K562 (cell line): Measurements from ENCODE around the gene PDE4A. TPM values are rescaled to one million over a fixed set of nuclear protein-coding genes. Genes with fewer than 3 reads are reported as not detected.

Experiments used
- CXXC5 ChIP-seq: fragments of 250-450 bp; sonication (Bioruptor Pico); IDR thresholded peaks from 2 replicates; pipeline ENCODE4 v1.8.0; 2022; ENCODE audit warnings: inconsistent platforms, mild to moderate bottlenecking, moderate library complexity
- DIDO1 ChIP-seq: fragments of 450-650 bp; IDR thresholded peaks from 2 replicates; pipeline ENCODE4 v1.6.1; 2016; ENCODE audit warnings: low read depth, missing biosample characterization, missing genetic modification characterization
- FOXA1 ChIP-seq: fragments of 450-650 bp; IDR thresholded peaks from 2 replicates; pipeline ENCODE4 v1.6.1; 2016; ENCODE audit warnings: mild to moderate bottlenecking, borderline replicate concordance
- FOXA3 ChIP-seq, 2 experiments: fragments of 450-650 bp in 1 of 2; sonication (generic) in 1 of 2; formaldehyde crosslinking; IDR thresholded peaks in 1 of 2; conservative IDR thresholded peaks in 1 of 2; 2 replicates each; pipeline versions ENCODE4 v1.4.0 to v1.8.0; 2020 to 2022; ENCODE audit warnings: mild to moderate bottlenecking in 2 of 2, missing genetic modification reagents in 1 of 2
- FOXK2 ChIP-seq, 2 experiments: fragments of 450-650 bp; IDR thresholded peaks in 1 of 2; conservative IDR thresholded peaks in 1 of 2; 2 replicates each; pipeline ENCODE4 v1.6.1; 2016; ENCODE audit warnings: low read depth in 2 of 2, mild to moderate bottlenecking in 1 of 2
- HDAC1 ChIP-seq, 2 experiments: fragments of 450-650 bp; IDR thresholded peaks; 2 replicates each; pipeline ENCODE4 v1.6.1; 2016 to 2017; ENCODE audit warnings: inconsistent platforms in 1 of 2, mild to moderate bottlenecking in 1 of 2, moderate library complexity in 1 of 2
- HOMEZ ChIP-seq: fragments of 250-450 bp; sonication (Bioruptor Pico); IDR thresholded peaks from 2 replicates; pipeline ENCODE4 v1.4.0; 2020; ENCODE audit warnings: mild to moderate bottlenecking, moderate library complexity
- KDM2B ChIP-seq: fragments of 250-450 bp; sonication (Bioruptor Pico); IDR thresholded peaks from 2 replicates; pipeline ENCODE4 v1.8.0; 2021; ENCODE audit warnings: mild to moderate bottlenecking, moderate library complexity
- L3MBTL2 ChIP-seq: fragments of 450-650 bp; IDR thresholded peaks from 2 replicates; pipeline ENCODE4 v1.6.1; 2016; ENCODE audit warnings: mild to moderate bottlenecking, moderate library complexity
- NFXL1 ChIP-seq: fragments of 450-650 bp; formaldehyde crosslinking; IDR thresholded peaks from 2 replicates; pipeline ENCODE4 v1.4.0; 2021; ENCODE audit warnings: mild to moderate bottlenecking
- NR2F6 ChIP-seq: fragments of 450-650 bp; formaldehyde crosslinking; IDR thresholded peaks from 2 replicates; pipeline ENCODE4 v1.4.0; 2020; ENCODE audit warnings: mild to moderate bottlenecking
- POLR2H ChIP-seq: IDR thresholded peaks from 2 replicates; pipeline ENCODE4 v1.6.1; 2016; ENCODE audit warnings: missing genetic modification characterization, low read depth, mild to moderate bottlenecking, control low read depth, missing compliant biosample characterization, moderate library complexity
- RB1 ChIP-seq: fragments of 450-650 bp; IDR thresholded peaks from 2 replicates; pipeline ENCODE4 v1.6.1; 2017; ENCODE audit warnings: low read depth, mild to moderate bottlenecking
- SAFB2 ChIP-seq: fragments of 200-400 bp; formaldehyde crosslinking; IDR thresholded peaks from 2 replicates; pipeline ENCODE4 v1.6.1; 2018; ENCODE audit warnings: borderline replicate concordance, low read length, low read depth, moderate library complexity; ENCODE audit not compliant: severe bottlenecking
- SMAD2 ChIP-seq: fragments of 150-350 bp; IDR thresholded peaks from 2 replicates; pipeline ENCODE4 v1.6.1; 2014; ENCODE audit warnings: low read depth, mild to moderate bottlenecking, low read length
- STAT5A ChIP-seq: IDR thresholded peaks from 2 replicates; pipeline ENCODE4 v1.6.1; 2012; ENCODE audit warnings: low read length, inconsistent platforms, borderline replicate concordance
- TGIF2 ChIP-seq: sonication (generic); formaldehyde crosslinking; IDR thresholded peaks from 2 replicates; pipeline ENCODE4 v1.8.1; 2022; ENCODE audit warnings: mild to moderate bottlenecking, missing genetic modification reagents, moderate library complexity
- U2AF1 ChIP-seq: fragments of 200-400 bp; formaldehyde crosslinking; optimal IDR thresholded peaks from 2 replicates; pipeline ENCODE3; 2017; ENCODE audit warnings: mild to moderate bottlenecking, low read depth, low read length, moderate library complexity
- ZBED1 ChIP-seq: IDR thresholded peaks from 2 replicates; pipeline ENCODE4 v1.6.1; 2014
- ZEB2 ChIP-seq: fragments of 450-650 bp; IDR thresholded peaks from 2 replicates; pipeline ENCODE4 v1.6.1; 2016
- ZMIZ1 ChIP-seq, 2 experiments: fragments of 150-350 bp in 1 of 2; IDR thresholded peaks; 2 replicates each; pipeline ENCODE4 v1.6.1; 2012 to 2016; ENCODE audit warnings: low read depth in 2 of 2, low read length in 2 of 2, mild to moderate bottlenecking in 1 of 2, moderate library complexity in 1 of 2
- ZNF398 ChIP-seq: fragments of 250-450 bp; sonication (Bioruptor Pico); IDR thresholded peaks from 2 replicates; pipeline ENCODE4 v1.8.0; 2021; ENCODE audit warnings: moderate library complexity, mild to moderate bottlenecking, inconsistent platforms
- ZNF644 ChIP-seq: fragments of 200-800 bp; sonication (Bioruptor generic); IDR thresholded peaks from 2 replicates; pipeline ENCODE4 v1.6.1; 2016; ENCODE audit warnings: low read depth, missing genetic modification characterization, missing compliant biosample characterization
- ZNF668 ChIP-seq: fragments of 250-450 bp; sonication (Bioruptor Pico); IDR thresholded peaks from 2 replicates; pipeline ENCODE4 v1.8.0; 2022; ENCODE audit warnings: mild to moderate bottlenecking, inconsistent platforms
- polyA plus RNA-seq, 8 experiments: library from polyadenylated mRNA; depleted of rRNA in 4 of 8; stranded (reverse) in 5 of 8; unstranded in 3 of 8; fragments of >200 nt; fragmentation: Nextera tagmentation in 2 of 8; fragmentation: Illumina TruSeq in 1 of 8; extraction: Ambion mirVana in 2 of 8; extraction: Trizol in 1 of 8; gene quantifications; 2 replicates each; pipeline versions ENCODE4 v1.2.1 to v1.2.3, GENCODE V29; 2011 to 2014; ENCODE audit warnings: inconsistent platforms in 1 of 8, missing spikeins in 1 of 8
- total RNA-seq, 7 experiments: library from RNA; depleted of rRNA in 6 of 7; stranded (reverse); fragments of >200 nt in 6 of 7; fragmentation: Illumina TruSeq in 2 of 7; extraction: Trizol in 2 of 7; gene quantifications; 2 replicates each; pipeline versions ENCODE4 v1.2.1 to v1.2.3, GENCODE V29; 2011 to 2021; ENCODE audit warnings: low replicate concordance in 1 of 7

Gene PDE4A
- total and polyA plus RNA-seq, 9 of the 15 experiments (the other 6 are each of a cell fraction or from before 2014, with no cell fraction given), result 0.66 to 26.9 (median 4.6) TPM

GRCh38 chr19:10478903-10479384 lies 58.6 kb downstream of the PDE4A start (continued):
- no peak for TF ChIP-seq ZNF398 (CRISPR knock-in tag)
- TF ChIP-seq SMAD2, result no peak
- 0 out of 2 replicates have a peak, but pooled peaks have one; percentile 45 for TF ChIP-seq RB1
- peak; percentile 99 for TF ChIP-seq L3MBTL2
- TF ChIP-seq NR2F6 (CRISPR knock-in tag), result no peak
- no peak for TF ChIP-seq FOXA3 (CRISPR knock-in tag; conservative IDR thresholded peaks at IDR 0.05 in 1 of 2, IDR thresholded peaks at IDR 0.05 in 1 of 2)
- no peak for TF ChIP-seq ZNF668 (CRISPR knock-in tag)
- no peak for TF ChIP-seq STAT5A
- no peak for TF ChIP-seq ZEB2
- TF ChIP-seq POLR2H (tag), result no peak
- no peak for TF ChIP-seq ZMIZ1 (IDR thresholded peaks at IDR 0.05; ENCODE audit: low read depth in 2 of 2, low read length in 2 of 2)
- no peak for TF ChIP-seq HDAC1 (IDR thresholded peaks at IDR 0.05)
- no peak for TF ChIP-seq FOXA1
- peak; percentile 81 for TF ChIP-seq CXXC5
- TF ChIP-seq ZBED1, result no peak
- TF ChIP-seq TGIF2 (CRISPR knock-in tag), result no peak
- no peak for TF ChIP-seq FOXK2 (conservative IDR thresholded peaks at IDR 0.05 in 1 of 2, IDR thresholded peaks at IDR 0.05 in 1 of 2; ENCODE audit: low read depth in 2 of 2)
- TF ChIP-seq KDM2B (CRISPR knock-in tag), result no peak
- TF ChIP-seq U2AF1, result no peak
- no peak for TF ChIP-seq DIDO1 (tag)
- TF ChIP-seq SAFB2, result no peak
- TF ChIP-seq ZNF644 (tag), result no peak
- no peak for TF ChIP-seq NFXL1 (CRISPR knock-in tag)
- no peak for TF ChIP-seq HOMEZ (CRISPR knock-in tag)
